GM23248 (cell line): ENCODE measurements around the gene UFSP2. TPM values are rescaled to one million over a fixed set of nuclear protein-coding genes. Genes with fewer than 3 reads are reported as not detected.
A peak's percentile ranks its signal among the peaks of the same experiment; 100 is the strongest.

Experiments used
- DNase-seq: peaks from one replicate; pipeline ENCODE4 v3.0.0-alpha.2; 2015
- H2AFZ ChIP-seq: fragments of 200-600 bp; sonication (generic); 2 replicates; pipeline ENCODE4 v1.6.1; 2016; ENCODE audit warnings: antibody characterized with exemption
- H3F3A ChIP-seq: fragments of 200-600 bp; sonication (generic); 2 replicates; pipeline ENCODE4 v1.6.1; 2016; ENCODE audit warnings: mild to moderate bottlenecking, antibody characterized with exemption, mixed run types; ENCODE audit not compliant: insufficient read depth
- H3K27ac ChIP-seq: fragments of 200-600 bp; sonication (generic); 2 replicates; pipeline ENCODE4 v1.5.1; 2016; ENCODE audit warnings: mild to moderate bottlenecking
- H3K27me3 ChIP-seq: fragments of 200-600 bp; sonication (generic); replicated peaks from 2 replicates; pipeline ENCODE4 v1.6.1; 2016; ENCODE audit warnings: mild to moderate bottlenecking; ENCODE audit not compliant: insufficient read depth
- H3K36me3 ChIP-seq: fragments of 200-600 bp; sonication (generic); 2 replicates; pipeline ENCODE4 v1.6.1; 2016; ENCODE audit warnings: low read depth, mild to moderate bottlenecking
- H3K4me1 ChIP-seq: fragments of 200-600 bp; sonication (generic); 2 replicates; pipeline ENCODE4 v1.6.1; 2016; ENCODE audit warnings: mild to moderate bottlenecking; ENCODE audit not compliant: insufficient read depth
- H3K4me2 ChIP-seq: fragments of 200-600 bp; sonication (generic); one replicate; pipeline ENCODE4 v1.6.1; 2016; ENCODE audit warnings: mild to moderate bottlenecking; ENCODE audit not compliant: unreplicated experiment
- H3K4me3 ChIP-seq: fragments of 200-600 bp; sonication (generic); 2 replicates; pipeline ENCODE4 v1.5.1; 2016; ENCODE audit warnings: mild to moderate bottlenecking
- H3K79me2 ChIP-seq: fragments of 200-600 bp; sonication (generic); 2 replicates; pipeline ENCODE4 v1.6.1; 2016; ENCODE audit warnings: mild to moderate bottlenecking; ENCODE audit not compliant: insufficient read depth
- H3K9ac ChIP-seq: fragments of 200-600 bp; sonication (generic); 2 replicates; pipeline ENCODE4 v1.6.1; 2016; ENCODE audit warnings: mild to moderate bottlenecking
- H3K9me2 ChIP-seq: fragments of 200-600 bp; sonication (generic); 2 replicates; pipeline ENCODE4 v1.6.1; 2016; ENCODE audit warnings: mixed run types, mild to moderate bottlenecking, moderate library complexity; ENCODE audit not compliant: insufficient read depth
- H3K9me3 ChIP-seq: fragments of 200-600 bp; sonication (generic); one replicate; pipeline ENCODE4 v1.6.1; 2017; ENCODE audit warnings: low read depth
- H4K20me1 ChIP-seq: fragments of 200-600 bp; sonication (generic); 2 replicates; pipeline ENCODE4 v1.6.0; 2016; ENCODE audit not compliant: insufficient read depth
- EZH2 ChIP-seq: fragments of 200-600 bp; sonication (generic); IDR thresholded peaks from 2 replicates; pipeline ENCODE4 v1.6.1; 2018; ENCODE audit warnings: antibody characterized with exemption, mild to moderate bottlenecking; ENCODE audit not compliant: insufficient read depth, poor library complexity, severe bottlenecking
- EZH2phosphoT487 ChIP-seq: fragments of 200-600 bp; sonication (generic); IDR thresholded peaks from 2 replicates; pipeline ENCODE4 v1.6.1; 2018; ENCODE audit warnings: antibody characterized with exemption, moderate library complexity, mild to moderate bottlenecking, low read depth; ENCODE audit not compliant: insufficient read depth
- WGBS, 2 experiments: methylation state at CpG; one replicate each; pipeline ENCODE4 v1.1.6; 2015 to 2017; ENCODE audit warnings: low lambda C conversion rate in 2 of 2, low coverage in 1 of 2; ENCODE audit errors: missing lambda C conversion rate in 2 of 2; 5-methylcytosine and 5-hydroxymethylcytosine counted together
- in situ Hi-C: fragments of 300-500 bp; cut with MboI; formaldehyde crosslinking; loops from 2 replicates; pipeline ENCODE4 v1.15.0; 2020
- polyA plus RNA-seq: library from polyadenylated mRNA; unstranded; fragments of >200 nt; fragmentation: Nextera tagmentation; extraction: Ambion mirVana; gene quantifications from 2 replicates; pipeline ENCODE4 v1.2.1, GENCODE V29; 2016
- total RNA-seq: library from RNA; depleted of rRNA; stranded (reverse); fragments of >200 nt; shearing (Covaris generic); gene quantifications from 2 replicates; pipeline ENCODE4 v1.2.3, GENCODE V29; 2014

Gene UFSP2
- total and polyA plus RNA-seq, 2 experiments from 2014 or later, result 25.6 to 26.8 TPM

GRCh38 chr4:185359767-185360446 is 65.9 kb downstream of the UFSP2 start:
- no peaks in the 10 kb centered on the region for H3K9me2 ChIP-seq
- peak; percentile 8 for DNase-seq
- no peak overlapping the region for H3K4me2 ChIP-seq
- peaks cover 12% of the 10 kb centered on the region for H3K4me1 ChIP-seq
- H3F3A ChIP-seq, result 0 out of 2 replicates have a peak, but pooled peaks cover 8% of the 10 kb centered on the region
- no peak for TF ChIP-seq EZH2
- TF ChIP-seq EZH2phosphoT487, result no peak
- no peaks in the 10 kb centered on the region for H3K79me2 ChIP-seq
- H3K27me3 ChIP-seq, result no peaks in the 10 kb centered on the region
- H4K20me1 ChIP-seq, result no peaks in the 10 kb centered on the region
- WGBS, 2 experiments, result 97 to 98% methylated on average over 8 of the region's 8 CpGs
- H3K9ac ChIP-seq, result no peak overlapping the region
- H3K4me3 ChIP-seq, result no peak overlapping the region
- H3K36me3 ChIP-seq, result peaks cover 9% of the 10 kb centered on the region; the same call in 1 of the 2 replicates
- in situ Hi-C loops, result no loop called here
- no peak overlapping the region for H2AFZ ChIP-seq
- H3K9me3 ChIP-seq, result no peaks in the 10 kb centered on the region
- no peak overlapping the region for H3K27ac ChIP-seq

DNA sequence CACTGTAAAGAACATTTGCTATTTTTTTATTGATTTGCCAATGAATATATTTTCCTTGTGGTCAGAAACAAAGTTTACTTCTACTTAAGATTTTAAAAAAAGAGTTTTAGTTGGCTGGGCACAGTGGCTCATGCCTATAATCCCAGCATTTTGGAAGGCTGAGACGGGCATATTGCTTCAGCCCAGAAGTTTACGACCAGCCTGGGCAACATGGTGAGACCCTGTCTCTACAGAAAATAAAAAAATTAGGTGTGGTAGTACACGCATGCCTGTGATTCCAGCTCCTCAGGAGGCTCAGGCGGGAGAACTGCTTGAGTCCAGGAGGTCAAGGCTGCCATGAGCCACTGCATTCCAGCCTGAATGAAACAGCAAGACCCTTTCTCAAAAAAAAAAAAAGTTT is 66.8 kb downstream of the UFSP2 start:
- no peaks in the 10 kb centered on the region for H3K79me2 ChIP-seq
- H3K9me3 ChIP-seq, result no peaks in the 10 kb centered on the region
- no peaks in the 10 kb centered on the region for H4K20me1 ChIP-seq
- peaks cover 12% of the 10 kb centered on the region for H3K4me1 ChIP-seq
- H3K27me3 ChIP-seq, result no peaks in the 10 kb centered on the region
- H3K27ac ChIP-seq, result peak overlapping the region; percentile 46
- TF ChIP-seq EZH2 (no peak), EZH2phosphoT487 (no peak)
- DNase-seq, result no peak
- H3K9ac ChIP-seq, result no peak overlapping the region
- H3K9me2 ChIP-seq, result no peaks in the 10 kb centered on the region
- in situ Hi-C loops, result no loop called here
- 0 out of 2 replicates have a peak, but pooled peaks cover 8% of the 10 kb centered on the region for H3F3A ChIP-seq
- no peak overlapping the region for H2AFZ ChIP-seq
- H3K4me2 ChIP-seq, result peak overlapping the region; percentile 12
- WGBS, 2 experiments, result 94% methylated on average over 4 of the region's 4 CpGs
- no peak overlapping the region for H3K4me3 ChIP-seq
- peaks cover 9% of the 10 kb centered on the region; the same call in 1 of the 2 replicates for H3K36me3 ChIP-seq

- Histone ChIP-seq H3F3A (0 out of 2 replicates have a peak, but pooled peaks cover 8% of the 10 kb centered on the region), H3K9me3 (no peaks in the 10 kb centered on the region), H2AFZ (no peak overlapping the region), H3K9ac (no peak overlapping the region), H3K79me2 (no peaks in the 10 kb centered on the region), H3K27ac (peak overlapping the region; percentile 46), H3K4me1 (peaks cover 12% of the 10 kb centered on the region), H3K4me3 (no peak overlapping the region), H3K9me2 (no peaks in the 10 kb centered on the region), H3K4me2 (peak overlapping the region; percentile 12), H4K20me1 (no peaks in the 10 kb centered on the region), H3K27me3 (no peaks in the 10 kb centered on the region), H3K36me3 (peaks cover 9% of the 10 kb centered on the region; the same call in 1 of the 2 replicates)
- DNase-seq, result peak; percentile 39
- in situ Hi-C loops, result no loop called here
- TF ChIP-seq EZH2phosphoT487 (no peak), EZH2 (no peak)
- 89 to 90% methylated on average over 4 of the region's 4 CpGs for WGBS, 2 experiments
These were observed 67.2 kb downstream of the UFSP2 start for GRCh38 chr4:185358514-185358913.

- TF ChIP-seq EZH2phosphoT487 (no peak), EZH2 (no peak)
- Histone ChIP-seq H3K79me2 (no peaks in the 10 kb centered on the region), H3K4me2 (peak overlapping the region; percentile 12), H3K36me3 (peaks cover 9% of the 10 kb centered on the region; the same call in 1 of the 2 replicates), H2AFZ (no peak overlapping the region), H3K9me3 (no peaks in the 10 kb centered on the region), H4K20me1 (no peaks in the 10 kb centered on the region), H3F3A (0 out of 2 replicates have a peak, but pooled peaks cover 8% of the 10 kb centered on the region), H3K27ac (peak overlapping the region; percentile 46), H3K4me3 (no peak overlapping the region), H3K9ac (no peak overlapping the region), H3K9me2 (no peaks in the 10 kb centered on the region), H3K27me3 (no peaks in the 10 kb centered on the region), H3K4me1 (peaks cover 12% of the 10 kb centered on the region)
- WGBS, 2 experiments, result 62 to 63% methylated on average over 7 of the region's 7 CpGs
- in situ Hi-C loops, result no loop called here
- DNase-seq, result no peak
These were observed 67.9 kb downstream of the UFSP2 start for GRCh38 chr4:185357733-185358440.
